ENCODE measurements around the gene CACNB2. TPM values are rescaled to one million over a fixed set of nuclear protein-coding genes. Genes with fewer than 3 reads are reported as not detected.

CACNB2 gene
- total RNA-seq (2022; extraction: Qiagen RNA extraction; ENCODE audit: low read depth) = not detected in 5 replicates

GRCh38 chr10:18140149-18140956 lies at the start of gene CACNB2:
CACNB2 (plus strand) TSS chr10:18140424.

Other genes starting within 250 kb of the CACNB2 start
- gene SLC39A12, start 188.5 kb upstream of the CACNB2 start, total RNA-seq (2022; extraction: Qiagen RNA extraction; ENCODE audit: low read depth) = not detected in 5 replicates

Data from A549 treated with GW870086 at 1 μM for 4 hours (cell line).